Suppressor macrophage treated with lipopolysaccharide for 1 hour (primary cell): ENCODE results near the gene IL17RE.

ENCODE experiments used
- DNase-seq, 3 donors: peaks; one replicate each; pipeline ENCODE4 v3.0.0-alpha.2; 2020 to 2022

IL17RE gene

GRCh38 chr3:9965200-9965875 lies 62.7 kb downstream of the IL17RE start:
- DNase-seq = no peak
